Activated naive CD8-positive, alpha-beta T cell treated with anti-CD3 and anti-CD28 coated beads for 36 hours (primary cell): ENCODE measurements around the gene TSPAN13. TPM values are rescaled to one million over a fixed set of nuclear protein-coding genes. Genes with fewer than 3 reads are reported as not detected.

ENCODE experiments used
- total RNA-seq, 2 experiments: library from RNA; stranded (reverse); gene quantifications; one replicate each; pipeline ENCODE4 v1.2.3, GENCODE V29; 2021

The TSPAN13 gene
- total RNA-seq, 2 experiments from 2014 or later = 1.1 to 1.4 TPM

Other genes with a start within 250 kb of the TSPAN13 start
- not detected for gene LRRC72, start 226.9 kb upstream of the TSPAN13 start, total RNA-seq
- gene ANKMY2, start 108.0 kb upstream of the TSPAN13 start, total RNA-seq = 10 to 100 TPM; 12.1 to 12.5 TPM
- gene BZW2, start 107.6 kb upstream of the TSPAN13 start, total RNA-seq = 100 to 1,000 TPM; 158 to 162 TPM
- gene AGR2, start 51.2 kb downstream of the TSPAN13 start, total RNA-seq = not detected
- not detected for gene AGR3, start 128.2 kb downstream of the TSPAN13 start, total RNA-seq